ENCODE results near the gene CD244. TPM values are rescaled to one million over a fixed set of nuclear protein-coding genes. Genes with fewer than 3 reads are reported as not detected.
"Not testable (repeated sequence)": the region's sequence is repeated elsewhere in the genome, so short reads cannot be mapped to it uniquely, and the experiment has no call there.

The CD244 gene
- total RNA-seq, 1 experiment from 2014 or later: not detected

DNA sequence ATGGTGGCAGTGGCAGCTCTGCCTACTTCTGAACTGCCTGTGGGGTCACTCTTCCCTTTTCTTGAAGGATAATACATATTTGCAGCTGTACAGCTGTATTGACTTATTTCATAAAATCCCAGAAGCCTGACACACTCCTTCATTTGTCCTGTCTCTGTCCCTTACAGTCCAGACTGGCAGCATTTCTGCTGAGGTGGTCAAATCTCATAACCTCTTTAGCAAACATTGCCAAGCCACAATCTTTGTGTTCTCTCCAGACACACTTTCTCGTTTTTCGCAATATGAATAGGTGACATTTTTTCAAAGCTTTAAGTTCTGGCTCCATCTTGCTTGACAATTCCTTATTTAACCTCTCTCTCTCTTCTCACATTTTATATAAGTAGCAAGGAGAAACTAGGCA is 51.5 kb downstream of the CD244 start:
- DNase-seq (ENCODE audit: low spot score): no peak

DNA sequence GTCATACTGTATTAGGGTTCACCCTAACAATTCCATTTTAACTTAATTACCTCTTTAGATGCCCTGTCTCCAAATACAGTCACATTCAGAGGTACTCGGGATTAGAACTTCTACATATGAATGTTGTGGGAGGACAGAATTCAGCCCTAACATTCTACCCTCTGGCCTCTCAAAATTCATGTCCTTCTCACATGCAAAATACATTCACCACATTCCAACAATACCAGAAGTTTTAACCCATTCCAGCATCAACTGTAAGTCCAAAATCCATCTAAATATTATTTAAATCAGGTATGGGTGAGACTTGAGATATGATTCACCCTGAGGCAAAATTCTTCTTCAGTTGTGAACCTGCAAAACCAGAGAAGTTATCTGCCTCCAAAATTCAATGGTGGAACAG is 52.2 kb downstream of the CD244 start:
- no peak for DNase-seq (ENCODE audit: low spot score)

DNA sequence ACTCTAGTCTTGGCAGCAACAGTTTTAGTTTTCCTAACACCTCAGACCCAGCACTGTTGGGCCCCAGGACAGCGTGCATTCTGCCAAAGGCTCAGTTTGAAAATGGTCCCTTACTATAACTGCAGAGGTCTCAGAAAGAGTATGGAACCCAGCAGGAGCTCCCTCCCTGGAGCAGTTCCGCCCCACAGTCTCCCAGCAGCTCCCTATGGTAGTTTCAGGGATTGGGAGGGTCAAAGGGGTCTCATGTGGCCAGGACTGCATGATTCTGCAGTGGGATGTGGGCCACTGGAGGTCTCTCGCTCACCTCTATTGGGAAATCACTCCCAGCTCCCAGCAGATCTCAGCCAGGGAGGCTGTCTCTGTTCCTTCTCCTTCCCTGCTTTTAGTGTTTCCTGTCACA is 54.4 kb downstream of the CD244 start:
- DNase-seq (ENCODE audit: low spot score): no peak

DNA sequence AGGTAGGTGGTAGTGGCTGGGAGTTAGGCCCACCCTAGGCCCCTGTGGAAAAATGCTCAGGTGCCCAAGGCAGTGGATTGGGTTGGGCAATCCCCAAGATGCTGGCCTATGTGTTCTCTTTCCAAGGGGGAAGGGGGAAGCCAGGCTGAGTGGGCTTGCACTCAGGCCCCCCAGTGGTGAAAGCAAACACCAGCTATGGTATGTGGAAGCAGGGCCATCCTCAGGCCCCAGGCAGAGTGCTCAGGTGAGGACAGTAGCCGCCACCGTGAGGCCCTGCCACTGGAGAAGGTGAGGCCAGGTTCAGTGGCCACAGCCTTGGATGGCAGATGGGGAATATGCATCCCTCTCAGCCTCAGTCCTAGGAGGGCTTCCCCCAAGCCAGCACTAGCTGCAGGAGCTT is 54.9 kb downstream of the CD244 start:
- no peak for DNase-seq (ENCODE audit: low spot score)

DNA sequence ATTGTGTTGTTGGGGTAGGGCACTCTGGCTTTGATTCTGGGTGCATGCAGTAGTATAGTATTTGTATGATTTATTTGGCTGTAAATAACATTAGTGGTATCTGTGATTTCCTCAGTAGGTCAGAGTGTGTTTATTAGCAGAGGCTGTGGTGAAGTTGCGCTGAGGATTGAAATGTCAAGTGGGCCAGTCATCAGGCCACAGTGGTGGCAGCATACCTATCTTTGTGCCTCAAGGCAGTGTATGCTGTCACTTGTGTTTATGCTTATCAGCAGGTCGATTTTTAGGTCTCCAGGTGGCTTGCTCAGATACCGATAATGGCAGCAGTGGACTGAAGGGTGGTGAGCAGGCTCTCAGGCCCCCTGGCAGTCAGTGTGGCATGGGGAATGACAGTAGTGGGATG is 55.4 kb downstream of the CD244 start:
- DNase-seq (ENCODE audit: low spot score): no peak

DNA sequence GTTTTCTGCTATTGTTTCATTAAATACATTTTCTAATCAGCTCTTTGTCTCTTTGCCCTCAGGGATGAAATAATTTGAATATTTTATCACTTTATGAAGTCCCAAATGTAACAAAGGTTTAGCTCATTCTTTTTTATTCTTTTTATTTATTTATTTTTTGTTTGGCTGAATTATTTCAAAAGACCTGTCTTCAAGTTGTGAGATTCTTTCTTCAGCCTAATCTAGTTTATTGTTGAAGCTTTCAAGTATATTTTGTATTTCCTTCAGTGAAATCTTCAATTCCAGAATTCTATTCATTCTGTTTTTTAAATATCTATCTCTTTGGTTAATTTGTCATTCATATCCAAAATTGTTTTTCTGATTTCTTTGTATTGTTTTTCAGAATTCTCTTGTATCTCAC is 55.9 kb downstream of the CD244 start:
- no peak for DNase-seq (ENCODE audit: low spot score)

DNA sequence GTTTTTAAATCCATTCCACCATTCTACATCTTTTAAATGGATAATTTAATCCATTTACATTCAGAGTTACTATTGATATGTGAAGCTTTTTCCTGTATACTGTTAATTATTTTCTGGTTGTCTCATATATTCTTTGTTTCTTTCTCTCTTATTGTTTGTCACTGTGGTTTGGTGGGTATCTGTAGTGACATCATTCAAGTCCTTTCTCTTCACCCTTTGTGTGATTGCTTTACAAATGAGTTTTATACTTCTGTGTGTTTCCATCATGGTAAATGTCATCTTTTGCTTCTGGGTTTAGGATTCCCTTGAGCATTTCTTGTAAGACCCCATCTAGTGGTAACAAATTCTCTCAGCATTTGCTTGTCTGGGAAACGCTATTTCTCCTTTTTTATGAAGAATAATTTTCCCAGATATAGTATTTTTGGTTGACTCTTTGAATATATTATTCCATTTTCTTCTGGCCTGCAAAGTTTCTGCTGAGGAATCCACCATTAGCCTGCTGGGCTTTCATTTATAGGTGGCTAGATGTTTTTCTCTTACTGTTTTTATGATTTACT is 56.5 kb downstream of the CD244 start:
- no peak for DNase-seq (ENCODE audit: low spot score)

DNA sequence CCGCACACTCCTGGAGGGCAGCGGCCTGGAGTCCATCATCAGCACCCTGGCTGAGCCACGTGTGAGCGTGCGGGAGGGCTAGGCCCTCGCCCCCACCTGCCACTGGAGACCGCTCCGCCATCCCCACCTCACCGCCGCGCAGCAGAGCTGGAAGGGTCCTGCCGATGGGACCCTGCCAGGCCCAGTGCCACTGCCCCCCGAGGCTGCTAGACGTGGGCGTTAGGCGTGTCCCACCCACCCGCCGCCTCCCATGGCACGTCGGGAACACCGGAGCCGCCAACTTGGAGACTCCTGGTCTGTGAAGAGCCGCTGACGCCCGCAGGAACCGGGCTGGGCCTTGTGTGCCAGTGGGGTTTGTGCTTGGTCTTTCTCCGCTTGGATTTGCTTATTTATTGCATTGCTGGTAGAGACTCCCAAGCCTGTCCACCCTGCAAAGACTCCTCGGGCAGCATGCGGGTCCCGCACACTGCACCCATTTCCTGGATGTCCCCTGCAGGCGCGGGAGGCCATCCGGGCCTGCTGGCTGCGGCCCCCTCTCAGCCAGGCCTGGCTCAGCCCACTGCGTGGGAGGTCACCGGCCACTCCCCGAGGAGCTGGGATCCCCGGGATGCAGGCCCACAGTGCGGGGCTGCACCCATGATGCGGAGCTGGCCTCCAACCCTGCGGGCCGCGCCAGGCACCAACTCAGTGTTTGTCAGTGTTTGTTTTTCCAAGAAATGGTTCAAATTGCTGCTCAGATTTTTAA is 60.7 kb downstream of the CD244 start:
- no peak for DNase-seq (ENCODE audit: low spot score)

DNA sequence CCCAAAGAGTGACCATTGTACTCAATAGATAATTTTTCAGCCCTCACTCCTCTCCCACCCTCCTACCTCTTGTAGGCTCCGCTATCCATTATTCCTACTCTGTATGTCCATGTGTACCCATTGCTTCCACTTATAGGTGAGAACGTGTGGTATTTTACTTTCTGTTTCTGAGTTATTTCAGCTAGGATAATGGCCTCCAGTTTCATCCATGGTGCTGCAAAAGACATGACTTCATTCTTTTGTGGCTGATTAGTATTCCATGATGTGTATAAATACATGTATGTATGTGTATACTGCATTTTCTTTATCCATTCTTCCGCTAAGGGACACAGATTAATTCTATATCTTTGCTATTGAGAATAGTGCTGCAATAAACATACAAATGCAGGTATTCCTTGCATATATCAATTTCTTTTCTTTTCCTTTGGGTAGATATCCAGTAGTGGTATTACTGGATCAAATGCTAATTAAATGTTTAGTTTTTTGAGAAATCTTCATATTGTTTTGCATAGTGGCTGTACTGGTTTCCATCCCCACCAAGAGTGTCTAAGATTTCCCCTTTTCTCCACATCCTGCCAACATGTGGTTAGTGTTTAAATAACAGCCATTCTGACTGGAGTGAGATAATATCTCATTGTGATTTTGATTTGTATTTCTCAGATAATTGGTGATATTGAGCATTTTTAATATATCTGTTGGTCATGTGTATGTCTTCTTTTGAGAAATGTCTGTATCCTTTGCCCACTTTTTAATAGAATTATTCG is 61.9 kb downstream of the CD244 start:
- no peak for DNase-seq (ENCODE audit: low spot score)

DNA sequence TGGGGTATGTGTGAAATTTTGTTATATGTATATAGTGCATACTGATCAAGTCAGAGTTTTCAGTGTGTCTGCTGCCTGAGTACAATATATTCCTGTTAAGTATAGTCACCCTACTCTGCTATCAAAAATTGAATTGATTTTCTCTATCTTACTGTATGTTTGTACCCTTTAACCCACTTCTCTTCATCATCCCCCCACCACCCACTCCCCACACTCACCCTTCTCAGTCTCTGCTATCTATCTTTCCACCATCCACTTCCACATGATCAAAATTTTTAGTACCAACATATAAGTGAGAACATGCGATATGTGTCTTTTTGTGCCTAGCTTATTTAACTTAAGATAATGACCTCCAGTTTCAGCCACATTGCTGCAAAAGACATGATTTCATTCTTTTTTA is 62.5 kb downstream of the CD244 start:
- DNase-seq (ENCODE audit: low spot score): no peak

DNA sequence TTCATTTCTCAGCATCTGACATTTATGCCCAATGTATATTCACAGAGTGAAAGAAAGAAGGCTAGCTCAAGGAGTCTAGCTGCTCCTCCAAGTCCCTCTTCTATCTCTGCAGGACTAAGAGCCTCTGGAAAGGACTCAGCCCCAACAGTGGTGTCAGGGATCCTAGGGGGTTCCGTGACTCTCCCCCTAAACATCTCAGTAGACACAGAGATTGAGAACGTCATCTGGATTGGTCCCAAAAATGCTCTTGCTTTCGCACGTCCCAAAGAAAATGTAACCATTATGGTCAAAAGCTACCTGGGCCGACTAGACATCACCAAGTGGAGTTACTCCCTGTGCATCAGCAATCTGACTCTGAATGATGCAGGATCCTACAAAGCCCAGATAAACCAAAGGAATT is 63.0 kb downstream of the CD244 start:
- no peak for DNase-seq (ENCODE audit: low spot score)

DNA sequence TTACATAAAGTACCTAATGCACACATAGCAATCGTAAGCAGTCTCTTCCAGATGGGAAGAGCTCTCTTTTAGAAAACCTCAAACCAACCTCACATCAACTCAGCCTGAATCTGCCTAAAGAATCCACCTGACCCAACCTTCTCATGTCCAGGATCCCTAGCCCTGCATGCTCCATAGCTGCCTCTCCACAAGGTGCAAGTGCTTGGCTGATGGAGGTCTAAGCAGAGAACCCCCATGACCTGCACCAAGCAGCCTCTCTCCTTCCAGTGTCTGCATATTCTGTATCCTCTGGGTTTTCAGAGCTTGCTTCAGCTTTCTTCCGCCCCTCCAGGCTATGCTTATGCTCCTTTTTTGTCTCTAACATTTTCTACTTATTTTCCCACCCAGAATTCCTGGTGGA is 64.2 kb downstream of the CD244 start:
- no peak for DNase-seq (ENCODE audit: low spot score)

DNA sequence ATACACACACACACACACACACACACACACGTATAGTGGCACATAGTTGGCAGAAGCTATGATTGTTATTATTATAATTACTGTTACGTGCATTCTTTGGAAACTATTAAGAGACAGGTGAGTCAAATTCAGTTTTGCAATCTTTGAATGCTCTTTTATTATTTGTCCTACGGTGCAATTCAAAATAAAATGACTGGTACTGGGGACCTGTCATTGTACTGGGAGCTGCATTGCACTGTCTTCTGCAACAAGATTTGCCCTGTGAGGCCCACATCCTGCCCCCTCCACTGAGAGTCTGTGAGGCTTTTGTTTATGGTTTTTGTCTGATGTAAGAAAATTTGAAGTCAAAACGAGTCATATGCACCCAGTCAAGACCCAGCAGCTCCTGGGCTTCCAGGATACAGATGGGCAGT is 64.8 kb downstream of the CD244 start:
- no peak for DNase-seq (ENCODE audit: low spot score)

DNA sequence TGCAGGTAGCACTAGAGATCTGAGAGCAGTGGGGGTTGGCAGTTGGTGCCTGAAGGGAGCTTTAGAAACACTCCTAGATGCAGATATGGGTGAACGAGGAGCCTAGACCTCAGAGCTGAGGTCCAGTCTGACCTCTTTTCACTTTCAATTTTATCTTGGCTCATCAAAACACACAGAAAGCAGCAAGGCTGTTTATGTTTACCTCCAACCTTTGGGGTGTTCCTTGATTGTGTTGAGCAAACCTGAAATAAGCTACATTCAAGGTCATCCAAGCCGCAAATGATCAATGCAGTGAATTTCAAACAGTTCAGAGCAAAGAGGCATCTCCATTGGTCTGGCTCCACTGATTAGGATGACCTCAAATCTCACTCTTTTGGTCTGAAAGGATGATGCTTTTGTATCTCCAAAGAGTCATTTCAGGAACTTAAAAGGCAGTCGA is 65.4 kb downstream of the CD244 start:
- no peak for DNase-seq (ENCODE audit: low spot score)

DNA sequence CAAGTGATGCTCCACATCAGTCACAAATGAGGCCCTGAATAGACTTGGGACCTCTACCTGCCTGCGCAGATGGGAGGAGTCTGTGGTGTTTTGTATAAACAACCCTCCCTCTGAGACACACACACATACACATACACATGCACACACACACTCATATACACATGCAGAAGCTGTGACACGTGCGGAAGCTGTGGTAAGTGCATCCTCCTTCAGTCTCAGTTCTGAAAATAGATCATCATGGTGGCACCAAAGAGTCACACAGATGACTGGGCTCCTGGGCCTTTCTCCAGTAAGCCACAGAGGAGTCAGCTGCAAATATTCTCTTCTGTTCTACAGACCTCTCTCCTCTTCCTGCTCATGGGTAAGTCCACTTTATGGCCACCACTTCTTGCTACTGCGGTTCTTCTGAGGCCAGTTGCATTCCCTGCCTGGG is 66.7 kb downstream of the CD244 start, which contains the start of gene LY9:
TSS of gene LY9 (plus strand) at position 224 of the 433 bp plus-strand sequence. CDS start at position 238, 14 bp downstream.
- no peak for DNase-seq (ENCODE audit: low spot score)

DNA sequence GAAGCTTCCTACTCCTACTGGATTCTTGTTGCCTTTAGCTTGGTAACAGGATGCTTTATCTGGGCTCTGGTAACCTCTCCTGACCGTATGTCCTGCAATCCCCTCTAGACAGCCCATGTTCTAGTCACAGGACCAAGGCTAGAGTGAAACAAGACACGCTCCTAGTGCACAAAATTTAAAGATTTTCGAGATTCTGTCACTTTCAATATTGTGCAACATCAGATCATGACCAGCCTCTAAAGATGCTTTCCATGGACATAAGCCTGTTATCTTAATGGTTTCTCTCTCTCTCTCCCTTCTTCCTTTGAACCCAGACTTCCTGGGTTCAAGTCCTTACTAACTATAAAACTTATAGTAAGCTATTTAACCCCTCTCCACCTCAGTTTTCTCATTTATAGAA is 68.3 kb downstream of the CD244 start:
- no peak for DNase-seq (ENCODE audit: low spot score)

DNA sequence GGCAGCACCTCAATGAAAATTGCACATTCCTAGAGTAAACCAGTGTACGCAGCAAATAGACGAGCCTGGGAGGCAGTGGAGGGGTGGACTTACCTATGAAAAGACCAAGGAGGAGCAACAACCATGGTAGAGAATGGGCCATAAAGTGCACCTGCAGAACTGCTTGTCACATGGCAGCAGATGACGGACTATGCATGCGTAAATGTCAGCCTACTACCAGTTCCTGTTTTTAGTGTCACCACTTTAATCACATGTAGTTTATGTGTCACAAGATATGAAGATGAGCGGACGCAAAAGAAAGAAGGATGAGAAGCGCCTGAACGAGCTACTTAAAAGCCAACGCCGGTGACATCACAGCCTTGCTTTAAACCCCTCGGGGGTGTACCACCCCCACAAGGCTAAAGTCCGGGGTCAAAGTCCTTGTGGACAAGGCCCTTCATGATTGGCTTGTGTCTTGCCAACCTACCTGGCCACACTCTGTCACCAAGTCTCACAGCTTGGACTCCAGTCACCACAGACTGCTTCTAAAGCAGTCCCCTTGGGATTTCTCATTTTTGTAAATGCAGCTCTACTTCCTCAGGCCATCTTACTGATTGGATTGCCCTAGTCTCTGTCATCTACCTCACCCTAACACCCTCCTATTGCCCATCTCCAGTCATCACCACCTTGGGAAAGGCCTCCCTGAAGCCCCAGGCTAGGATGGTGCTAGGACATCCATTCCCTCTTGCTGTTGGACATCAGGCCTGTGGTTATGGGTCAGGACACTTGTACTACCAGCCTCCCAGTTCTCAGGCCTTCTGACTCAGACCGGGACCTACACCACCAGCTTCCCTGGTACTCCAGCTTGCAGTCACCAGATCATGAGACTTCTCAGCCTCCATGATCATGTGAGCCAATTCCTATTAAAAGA is 72.7 kb downstream of the CD244 start:
- DNase-seq (ENCODE audit: low spot score): no peak

DNA sequence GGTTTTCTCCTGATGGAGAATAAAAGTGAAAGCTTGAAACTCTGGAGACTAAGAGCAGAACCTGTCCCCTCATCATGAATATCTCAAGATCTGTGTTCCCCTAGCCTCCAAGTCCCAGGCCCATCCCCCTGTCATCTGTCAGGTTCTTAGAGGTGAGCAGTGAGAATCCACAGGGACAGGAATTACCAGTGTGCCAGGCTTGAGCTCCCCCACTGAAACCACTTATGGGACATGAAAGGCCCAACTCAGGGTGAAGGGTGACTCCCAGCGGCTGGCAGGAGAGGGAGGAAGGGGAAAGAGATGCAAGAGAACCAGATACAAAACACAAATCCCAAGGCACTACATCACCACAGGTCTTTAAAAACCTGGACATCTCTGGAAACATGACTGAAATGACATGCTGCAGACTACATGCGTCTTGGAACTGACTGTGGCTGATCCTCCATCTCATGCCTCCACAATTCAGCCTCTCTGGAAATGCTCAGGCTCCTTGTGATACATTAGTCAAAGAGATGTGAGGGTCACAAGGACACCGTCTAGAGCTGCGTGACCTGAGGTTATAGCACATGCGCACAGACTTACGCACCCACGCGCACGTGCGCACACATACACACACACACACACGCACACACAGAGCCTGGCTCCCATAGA is 73.5 kb downstream of the CD244 start:
- no peak for DNase-seq (ENCODE audit: low spot score)

DNA sequence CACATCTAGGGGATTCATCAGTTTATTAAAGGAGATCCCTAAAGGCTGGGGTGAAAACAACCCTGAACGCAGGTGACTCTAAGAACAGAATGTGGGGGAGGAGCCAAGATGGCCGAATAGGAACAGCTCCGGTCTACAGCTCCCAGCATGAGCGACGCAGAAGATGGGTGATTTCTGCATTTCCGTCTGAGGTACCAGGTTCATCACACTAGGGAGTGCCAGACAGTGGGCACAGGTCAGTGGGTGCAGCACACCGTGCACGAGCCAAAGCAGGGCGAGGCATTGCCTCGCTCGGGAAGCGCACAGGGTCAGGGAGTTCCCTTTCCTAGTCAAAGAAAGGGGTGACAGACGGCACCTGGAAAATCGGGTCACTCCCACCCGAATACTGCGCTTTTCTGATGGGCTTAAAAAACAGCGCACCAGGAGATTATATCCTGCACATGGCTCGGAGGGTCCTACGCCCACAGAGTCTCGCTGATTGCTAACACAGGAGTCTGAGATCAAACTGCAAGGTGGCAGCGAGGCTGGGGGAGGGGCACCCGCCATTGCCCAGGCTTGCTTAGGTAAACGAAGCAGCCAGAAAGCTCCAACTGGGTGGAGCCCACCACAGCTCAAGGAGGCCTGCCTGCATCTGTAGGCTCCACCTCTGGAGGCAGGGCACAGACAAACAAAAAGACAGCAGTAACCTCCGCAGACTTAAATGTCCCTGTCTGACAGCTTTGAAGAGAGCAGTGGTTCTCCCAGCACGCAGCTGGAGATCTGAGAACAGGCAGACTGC is 79.5 kb downstream of the CD244 start:
- not testable (repeated sequence) for DNase-seq (ENCODE audit: low spot score)

DNA sequence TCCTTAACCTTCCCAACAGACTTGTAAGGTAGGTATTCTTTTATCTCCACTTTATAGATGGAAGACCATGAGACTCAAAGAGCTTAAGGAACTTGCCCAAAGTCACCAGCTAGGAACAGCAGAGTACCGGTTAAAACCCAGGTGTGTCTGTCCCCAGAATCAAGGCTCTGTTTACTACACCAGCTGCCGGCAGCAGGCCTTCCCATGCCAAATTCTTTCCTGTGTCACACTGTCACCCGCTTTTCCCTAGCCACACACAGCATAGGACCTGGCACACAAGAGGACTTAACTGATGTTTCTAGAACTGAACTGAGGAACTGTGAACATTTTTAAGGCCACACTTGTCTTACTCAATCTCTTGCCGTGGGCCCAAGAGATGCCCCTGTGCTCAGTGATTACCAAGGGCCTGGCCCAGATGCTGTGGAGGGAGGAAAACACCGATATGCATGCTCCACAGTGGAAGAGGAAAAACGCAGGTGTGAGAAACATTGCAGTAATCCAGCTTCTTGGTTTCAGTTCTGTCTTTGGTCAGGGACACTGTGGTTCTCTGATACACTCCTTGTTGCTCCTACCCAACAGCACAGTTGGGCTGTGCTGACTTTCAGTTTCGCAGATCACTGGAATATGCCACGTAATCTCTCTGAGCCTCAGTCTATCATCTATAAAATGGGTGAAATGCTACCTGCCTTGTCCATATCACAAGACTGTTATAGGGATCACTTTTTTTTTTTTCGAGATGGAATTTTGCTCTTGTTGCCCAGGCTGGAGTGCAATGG is 80.6 kb downstream of the CD244 start:
- DNase-seq (ENCODE audit: low spot score): no peak
